Uterus (tissue), 2 donors: Measurements from ENCODE around the gene KIRREL3.
"Not testable (repeated sequence)": the region's sequence is repeated elsewhere in the genome, so short reads cannot be mapped to it uniquely, and the experiment has no call there.

Experiments
- CTCF ChIP-seq, 4 experiments: fragments of 200-600 bp in 2 of 4; fragments of 450-650 bp in 2 of 4; sonication (generic) in 2 of 4; IDR thresholded peaks; one replicate each; pipeline ENCODE4 v1.5.1; 2016 to 2019; ENCODE audit warnings: antibody characterized with exemption in 4 of 4, mild to moderate bottlenecking in 2 of 4, moderate library complexity in 1 of 4
- POLR2A ChIP-seq, 2 donors: fragments of 450-650 bp; IDR thresholded peaks; one replicate each; pipeline ENCODE4 v1.6.1; 2016; ENCODE audit warnings: antibody characterized with exemption in 2 of 2, mild to moderate bottlenecking in 1 of 2, moderate library complexity in 1 of 2

- not testable (repeated sequence) for TF ChIP-seq CTCF, POLR2A (IDR thresholded peaks at IDR 0.05)
Measured at GRCh38 chr11:126374562-126375300, 625.8 kb downstream of the KIRREL3 start.
